ENCODE measurements around the gene DYNLT1.

DYNLT1 gene

GRCh38 chr6:158642097-158642601, 2.4 kb downstream of the DYNLT1 start:
- TF ChIP-seq, protein P1, sequence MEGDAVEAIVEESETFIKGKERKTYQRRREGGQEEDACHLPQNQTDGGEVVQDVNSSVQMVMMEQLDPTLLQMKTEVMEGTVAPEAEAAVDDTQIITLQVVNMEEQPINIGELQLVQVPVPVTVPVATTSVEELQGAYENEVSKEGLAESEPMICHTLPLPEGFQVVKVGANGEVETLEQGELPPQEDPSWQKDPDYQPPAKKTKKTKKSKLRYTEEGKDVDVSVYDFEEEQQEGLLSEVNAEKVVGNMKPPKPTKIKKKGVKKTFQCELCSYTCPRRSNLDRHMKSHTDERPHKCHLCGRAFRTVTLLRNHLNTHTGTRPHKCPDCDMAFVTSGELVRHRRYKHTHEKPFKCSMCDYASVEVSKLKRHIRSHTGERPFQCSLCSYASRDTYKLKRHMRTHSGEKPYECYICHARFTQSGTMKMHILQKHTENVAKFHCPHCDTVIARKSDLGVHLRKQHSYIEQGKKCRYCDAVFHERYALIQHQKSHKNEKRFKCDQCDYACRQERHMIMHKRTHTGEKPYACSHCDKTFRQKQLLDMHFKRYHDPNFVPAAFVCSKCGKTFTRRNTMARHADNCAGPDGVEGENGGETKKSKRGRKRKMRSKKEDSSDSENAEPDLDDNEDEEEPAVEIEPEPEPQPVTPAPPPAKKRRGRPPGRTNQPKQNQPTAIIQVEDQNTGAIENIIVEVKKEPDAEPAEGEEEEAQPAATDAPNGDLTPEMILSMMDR (IDR thresholded peaks at IDR 0.05; ENCODE audit: extremely low read depth, missing control alignments), result no peak
- DNase-seq (ENCODE audit: low spot score), result no peak

- no peak for DNase-seq (ENCODE audit: low spot score)
- TF ChIP-seq, protein P1 (IDR thresholded peaks at IDR 0.05; ENCODE audit: extremely low read depth, missing control alignments), result no peak
Measured at GRCh38 chr6:158640519-158640918, 4.0 kb downstream of the DYNLT1 start.

DNA sequence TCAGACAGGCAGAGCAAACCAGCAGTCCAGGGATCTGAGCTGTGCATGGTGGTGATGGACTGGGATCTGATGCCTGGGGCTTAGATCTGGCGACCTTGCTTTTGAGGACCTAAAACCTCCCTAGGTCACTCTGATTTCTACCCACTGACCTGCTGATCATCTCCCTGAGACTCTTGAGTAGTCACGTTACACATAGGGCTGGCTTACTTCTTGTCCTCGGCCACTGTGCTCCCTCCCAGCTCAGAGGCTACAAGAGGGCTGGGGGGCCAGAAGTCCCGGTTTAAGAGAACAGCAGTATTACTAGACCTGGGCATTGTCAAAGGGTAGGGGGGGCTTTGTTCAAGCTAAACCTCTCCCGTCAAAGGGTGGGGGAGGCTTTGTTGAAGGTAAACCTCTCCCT, 5.5 kb downstream of the DYNLT1 start:
- TF ChIP-seq, protein P1 (IDR thresholded peaks at IDR 0.05; ENCODE audit: extremely low read depth, missing control alignments), result no peak
- no peak for DNase-seq (ENCODE audit: low spot score)

GRCh38 chr6:158638324-158638854, 6.2 kb downstream of the DYNLT1 start:
- no peak for DNase-seq (ENCODE audit: low spot score)
- TF ChIP-seq, protein P1 (IDR thresholded peaks at IDR 0.05; ENCODE audit: extremely low read depth, missing control alignments), result no peak

GRCh38 chr6:158636778-158637177, 7.8 kb downstream of the DYNLT1 start:
- DNase-seq (ENCODE audit: low spot score), result no peak

GRCh38 chr6:158635427-158636073, 9.0 kb downstream of the DYNLT1 start:
- no peak for DNase-seq (ENCODE audit: low spot score)

More at GRCh38 chr6:158636778-158637177, 7.8 kb downstream of the DYNLT1 start:
- TF ChIP-seq, protein P1 (IDR thresholded peaks at IDR 0.05; ENCODE audit: extremely low read depth, missing control alignments), result no peak

More at GRCh38 chr6:158635427-158636073, 9.0 kb downstream of the DYNLT1 start:
- TF ChIP-seq, protein P1 (IDR thresholded peaks at IDR 0.05; ENCODE audit: extremely low read depth, missing control alignments), result no peak
